ENCODE measurements around the gene SETBP1.

SETBP1 gene

GRCh38 chr18:44981121-44981520 lies 300.4 kb downstream of the SETBP1 start:
- Histone ChIP-seq H3F3A (ENCODE audit: insufficient read depth, low read length) (no peaks in the 10 kb centered on the region), H3K4me2 (ENCODE audit: low read length) (no peak overlapping the region), H2AFZ (ENCODE audit: low read length) (no peak overlapping the region), H3K27me3 (ENCODE audit: insufficient read depth, low read length) (no peaks in the 10 kb centered on the region), H3K36me3 (ENCODE audit: insufficient read depth, low read length) (no peaks in the 10 kb centered on the region), H3K79me2 (ENCODE audit: insufficient read depth, low read length) (no peaks in the 10 kb centered on the region), H3K4me1 (ENCODE audit: insufficient read depth, low read length, severe bottlenecking) (no peaks in the 10 kb centered on the region), H3K9me3 (ENCODE audit: low read length) (no peaks in the 10 kb centered on the region), H4K20me1 (ENCODE audit: insufficient read depth, low read length) (no peaks in the 10 kb centered on the region), H3K4me3 (ENCODE audit: low read depth, low read length, poor library complexity, severe bottlenecking) (no peak overlapping the region), H3K27ac (ENCODE audit: low read depth, low read length, poor library complexity, severe bottlenecking) (no peak overlapping the region), H3K9ac (ENCODE audit: low read length) (no peak overlapping the region), H3K9me2 (ENCODE audit: low read depth, low read length) (no peaks in the 10 kb centered on the region)
- TF ChIP-seq EZH2 (IDR thresholded peaks at IDR 0.05; ENCODE audit: borderline replicate concordance, low read length): no peak
- no peak for TF ChIP-seq CTCF (IDR thresholded peaks at IDR 0.05; ENCODE audit: low read length)

- H3K79me2 ChIP-seq (ENCODE audit: insufficient read depth, low read length): no peaks in the 10 kb centered on the region
- TF ChIP-seq CTCF (IDR thresholded peaks at IDR 0.05; ENCODE audit: low read length) (no peak), EZH2 (IDR thresholded peaks at IDR 0.05; ENCODE audit: borderline replicate concordance, low read length) (no peak)
Observed at GRCh38 chr18:44986933-44987332, 306.2 kb downstream of the SETBP1 start.

GRCh38 chr18:44987371-44987770 lies 306.7 kb downstream of the SETBP1 start:
- Histone ChIP-seq H3K9me3 (ENCODE audit: low read length) (peaks cover 7% of the 10 kb centered on the region), H3F3A (ENCODE audit: insufficient read depth, low read length) (no peaks in the 10 kb centered on the region), H3K4me1 (ENCODE audit: insufficient read depth, low read length, severe bottlenecking) (no peaks in the 10 kb centered on the region), H4K20me1 (ENCODE audit: insufficient read depth, low read length) (no peaks in the 10 kb centered on the region), H3K36me3 (ENCODE audit: insufficient read depth, low read length) (no peaks in the 10 kb centered on the region), H3K79me2 (ENCODE audit: insufficient read depth, low read length) (no peaks in the 10 kb centered on the region), H3K27ac (ENCODE audit: low read depth, low read length, poor library complexity, severe bottlenecking) (no peak overlapping the region), H3K9me2 (ENCODE audit: low read depth, low read length) (no peaks in the 10 kb centered on the region), H3K27me3 (ENCODE audit: insufficient read depth, low read length) (no peaks in the 10 kb centered on the region), H3K4me3 (ENCODE audit: low read depth, low read length, poor library complexity, severe bottlenecking) (no peak overlapping the region), H3K9ac (ENCODE audit: low read length) (no peak overlapping the region), H3K4me2 (ENCODE audit: low read length) (no peak overlapping the region), H2AFZ (ENCODE audit: low read length) (no peak overlapping the region)
- TF ChIP-seq CTCF (IDR thresholded peaks at IDR 0.05; ENCODE audit: low read length) (no peak), EZH2 (IDR thresholded peaks at IDR 0.05; ENCODE audit: borderline replicate concordance, low read length) (no peak)

More at GRCh38 chr18:44986933-44987332, 306.2 kb downstream of the SETBP1 start:
- Histone ChIP-seq H3K4me2 (ENCODE audit: low read length) (no peak overlapping the region), H3K27ac (ENCODE audit: low read depth, low read length, poor library complexity, severe bottlenecking) (no peak overlapping the region), H3K4me1 (ENCODE audit: insufficient read depth, low read length, severe bottlenecking) (no peaks in the 10 kb centered on the region), H3K27me3 (ENCODE audit: insufficient read depth, low read length) (no peaks in the 10 kb centered on the region), H2AFZ (ENCODE audit: low read length) (no peak overlapping the region), H3K9me2 (ENCODE audit: low read depth, low read length) (no peaks in the 10 kb centered on the region), H3F3A (ENCODE audit: insufficient read depth, low read length) (no peaks in the 10 kb centered on the region), H3K9ac (ENCODE audit: low read length) (no peak overlapping the region), H3K9me3 (ENCODE audit: low read length) (peaks cover 7% of the 10 kb centered on the region), H3K36me3 (ENCODE audit: insufficient read depth, low read length) (no peaks in the 10 kb centered on the region), H3K4me3 (ENCODE audit: low read depth, low read length, poor library complexity, severe bottlenecking) (no peak overlapping the region), H4K20me1 (ENCODE audit: insufficient read depth, low read length) (no peaks in the 10 kb centered on the region)
